CD4-positive, alpha-beta T cell (primary cell): ENCODE results near the gene BTNL9. TPM values are rescaled to one million over a fixed set of nuclear protein-coding genes. Genes with fewer than 3 reads are reported as not detected.

ENCODE experiments used
- ATAC-seq: fragments of 200-7000 bp; cut with Tn5 transposase; one replicate; pipeline ENCODE4 v1.10.0; 2022; ENCODE audit warnings: mild to moderate bottlenecking; ENCODE audit not compliant: poor library complexity
- CTCF ChIA-PET: fragments of 350-600 bp; sonication (Branson Sonifier 250); formaldehyde crosslinking; loops from one replicate; lab custom pipeline; 2021; ENCODE audit warnings: antibody characterized with exemption, inconsistent platforms; lab: Charles Lee
- POLR2A ChIA-PET: fragments of 350-600 bp; sonication (Branson Sonifier 250); formaldehyde crosslinking; loops from one replicate; lab custom pipeline; 2021; ENCODE audit warnings: antibody characterized with exemption, inconsistent platforms; lab: Charles Lee
- DNase-seq, 14 experiments: peaks; one replicate each; pipeline ENCODE4 v3.0.0-alpha.2; 2013 to 2020; ENCODE audit warnings: mixed read lengths in 2 of 14
- H3K27ac ChIP-seq, 2 donors: one replicate each; pipeline versions ENCODE4 v1.5.1 to v1.7.0; 2013; ENCODE audit warnings: low read length in 2 of 2, low read depth in 1 of 2, mild to moderate bottlenecking in 1 of 2
- H3K27me3 ChIP-seq, 2 experiments: 1 replicate in 1 of 2; 2 replicates in 1 of 2; pipeline versions ENCODE4 v1.6.1 to v1.7.0; 2013; ENCODE audit warnings: low read length in 2 of 2, control low read depth in 1 of 2, mild to moderate bottlenecking in 1 of 2, moderate library complexity in 1 of 2; ENCODE audit not compliant: insufficient read depth in 2 of 2, control insufficient read depth in 1 of 2
- H3K36me3 ChIP-seq: one replicate; pipeline ENCODE4 v1.6.1; 2013; ENCODE audit warnings: low read length, control low read depth; ENCODE audit not compliant: insufficient read depth
- H3K4me1 ChIP-seq: one replicate; pipeline ENCODE4 v1.6.1; 2013; ENCODE audit warnings: low read length, control low read depth; ENCODE audit not compliant: insufficient read depth
- H3K4me3 ChIP-seq: one replicate; pipeline ENCODE4 v1.5.1; 2013; ENCODE audit warnings: mild to moderate bottlenecking, low read length, moderate library complexity
- H3K9me3 ChIP-seq, 2 experiments: 1 replicate in 1 of 2; 2 replicates in 1 of 2; pipeline versions ENCODE4 v1.6.1 to v1.7.0; 2013; ENCODE audit warnings: low read length in 2 of 2, mild to moderate bottlenecking in 2 of 2, control low read depth in 1 of 2, moderate library complexity in 1 of 2; ENCODE audit not compliant: control insufficient read depth in 1 of 2, insufficient read depth in 1 of 2
- H3K27ac Mint-ChIP-seq: one replicate; pipeline ENCODE4 v1.8.0; 2020; ENCODE audit warnings: mixed read lengths
- H3K27me3 Mint-ChIP-seq: one replicate; pipeline ENCODE4 v1.8.0; 2021; ENCODE audit warnings: mixed read lengths
- H3K36me3 Mint-ChIP-seq: one replicate; pipeline ENCODE4 v1.8.0; 2021; ENCODE audit warnings: low read depth, mixed read lengths
- H3K4me1 Mint-ChIP-seq: one replicate; pipeline ENCODE4 v1.8.0; 2021; ENCODE audit warnings: low read depth, mixed read lengths
- H3K4me3 Mint-ChIP-seq: one replicate; pipeline ENCODE4 v1.8.0; 2020; ENCODE audit warnings: mild to moderate bottlenecking, mixed read lengths
- H3K9me3 Mint-ChIP-seq: one replicate; pipeline ENCODE4 v1.8.0; 2020; ENCODE audit warnings: mixed read lengths
- intact Hi-C, 2 experiments: fragments of 100-400 bp; cut with DNase I in 1 of 2; cut with micrococcal nuclease in 1 of 2; formaldehyde crosslinking; loops; one replicate each; pipeline versions ENCODE4 v1.15.1 to v1.9.0; 2023 to 2025; cut with DNase I, micrococcal nuclease
- total RNA-seq, 174 experiments: library from RNA in 2 of 174; stranded (reverse) in 2 of 174; gene quantifications; one replicate each; pipeline ENCODE4 v1.2.3 and lab custom pipeline; 2021 to 2026
- TF ChIP-seq, protein P1 (sequence below): fragments of 200-600 bp; IDR thresholded peaks from one replicate; pipeline ENCODE4 v1.8.0; 2022; ENCODE audit warnings: antibody characterized with exemption, mild to moderate bottlenecking

BTNL9 gene
- total RNA-seq, 2 experiments from 2014 or later = not detected

DNA sequence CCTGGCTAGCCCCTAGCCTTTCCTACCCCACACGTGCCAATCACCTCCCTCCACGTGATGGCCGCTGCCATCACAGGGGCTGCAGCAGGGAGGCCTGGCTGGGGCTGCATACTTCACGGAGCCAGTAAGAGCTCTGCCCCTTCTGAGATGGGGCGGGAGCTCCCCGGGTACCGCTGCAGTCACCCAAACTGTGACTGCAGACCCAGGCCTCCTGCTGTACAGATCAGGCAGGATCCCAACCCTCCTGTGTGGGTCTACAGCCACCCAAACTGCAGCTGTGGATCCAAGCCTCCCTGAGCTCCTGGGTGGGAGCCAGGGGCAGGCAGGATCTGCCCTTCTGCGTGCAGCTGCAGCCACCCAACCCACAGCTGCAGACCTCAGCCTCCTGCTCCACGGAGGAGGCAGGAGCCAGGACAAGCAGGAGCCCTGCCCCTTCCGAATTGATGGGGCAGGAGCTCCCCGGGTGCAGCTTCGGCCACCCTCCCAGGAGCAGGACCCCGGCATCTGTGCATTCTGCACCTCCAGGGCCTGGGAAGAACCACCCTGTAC is 3.2 kb upstream of the BTNL9 start:
- CTCF ChIA-PET = no interaction called here
- DNase-seq = no peak
- intact Hi-C loops = no loop called here
- no peak for ATAC-seq
- Histone ChIP-seq H3K4me3 (no peak overlapping the region), H3K9me3 (peaks cover 0 to 20% of the 10 kb centered on the region in 2 experiments), H3K36me3 (no peaks in the 10 kb centered on the region), H3K27ac (no peak overlapping the region), H3K4me1 (no peaks in the 10 kb centered on the region), H3K27me3 (peaks cover 5 to 14% of the 10 kb centered on the region in 2 experiments)
- Mint-ChIP-seq H3K9me3 (no peaks in the 10 kb centered on the region), H3K4me3 (no peak overlapping the region), H3K27me3 (peaks cover 29% of the 10 kb centered on the region), H3K27ac (no peak overlapping the region), H3K36me3 (no peaks in the 10 kb centered on the region), H3K4me1 (no peaks in the 10 kb centered on the region)
- POLR2A ChIA-PET = no interaction called here
- TF ChIP-seq, protein P1, sequence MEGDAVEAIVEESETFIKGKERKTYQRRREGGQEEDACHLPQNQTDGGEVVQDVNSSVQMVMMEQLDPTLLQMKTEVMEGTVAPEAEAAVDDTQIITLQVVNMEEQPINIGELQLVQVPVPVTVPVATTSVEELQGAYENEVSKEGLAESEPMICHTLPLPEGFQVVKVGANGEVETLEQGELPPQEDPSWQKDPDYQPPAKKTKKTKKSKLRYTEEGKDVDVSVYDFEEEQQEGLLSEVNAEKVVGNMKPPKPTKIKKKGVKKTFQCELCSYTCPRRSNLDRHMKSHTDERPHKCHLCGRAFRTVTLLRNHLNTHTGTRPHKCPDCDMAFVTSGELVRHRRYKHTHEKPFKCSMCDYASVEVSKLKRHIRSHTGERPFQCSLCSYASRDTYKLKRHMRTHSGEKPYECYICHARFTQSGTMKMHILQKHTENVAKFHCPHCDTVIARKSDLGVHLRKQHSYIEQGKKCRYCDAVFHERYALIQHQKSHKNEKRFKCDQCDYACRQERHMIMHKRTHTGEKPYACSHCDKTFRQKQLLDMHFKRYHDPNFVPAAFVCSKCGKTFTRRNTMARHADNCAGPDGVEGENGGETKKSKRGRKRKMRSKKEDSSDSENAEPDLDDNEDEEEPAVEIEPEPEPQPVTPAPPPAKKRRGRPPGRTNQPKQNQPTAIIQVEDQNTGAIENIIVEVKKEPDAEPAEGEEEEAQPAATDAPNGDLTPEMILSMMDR = no peak

DNA sequence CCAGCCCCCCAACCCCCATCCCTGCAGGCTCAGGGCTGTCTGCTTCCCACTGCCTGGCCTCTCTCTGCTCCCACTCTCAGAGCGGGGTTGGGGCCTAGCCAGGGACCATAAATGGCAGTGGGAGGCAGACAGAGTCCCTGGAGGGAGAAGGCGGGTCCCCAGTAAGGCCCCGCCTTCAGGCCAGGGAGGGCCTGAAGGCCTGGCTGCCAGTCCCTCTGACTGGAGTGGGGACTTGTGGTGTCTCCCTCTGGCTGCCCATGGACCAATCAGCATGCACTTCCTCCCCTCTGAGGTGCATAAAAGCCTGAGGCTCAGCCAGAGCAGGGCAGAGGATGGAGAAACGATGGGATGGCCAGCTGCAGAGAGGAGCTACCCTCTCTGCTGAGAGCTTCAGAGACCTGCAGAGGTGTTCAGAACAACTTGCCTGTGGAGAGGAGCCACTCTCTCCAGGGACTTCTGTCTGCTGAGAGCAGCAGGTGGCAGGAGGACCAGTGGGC is 2.7 kb upstream of the BTNL9 start:
- POLR2A ChIA-PET = no interaction called here
- peaks cover 34% of the 10 kb centered on the region for H3K27me3 Mint-ChIP-seq

DNA sequence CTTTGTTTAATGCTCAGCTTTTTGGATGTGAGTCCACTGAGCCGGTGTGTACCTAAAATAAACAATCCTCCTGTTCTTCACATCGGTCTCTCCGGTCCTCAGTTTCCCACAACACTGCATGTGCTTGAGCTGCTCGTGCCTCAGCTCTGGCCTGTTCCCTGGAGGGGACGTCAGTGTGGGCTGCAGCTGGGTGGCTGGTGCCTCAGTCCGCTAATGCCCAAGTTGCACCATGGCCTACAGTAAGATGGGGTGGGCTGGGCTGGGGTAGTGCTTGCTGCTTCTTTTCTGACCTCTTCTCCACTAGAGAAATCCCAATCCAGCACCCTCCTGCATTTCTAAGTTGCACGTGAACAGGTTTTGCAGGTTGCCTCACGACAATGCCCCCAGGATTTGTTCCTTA is 595 bp upstream of the BTNL9 start:
- Mint-ChIP-seq H3K27me3 (peaks cover 39% of the 10 kb centered on the region), H3K4me1 (no peaks in the 10 kb centered on the region), H3K27ac (no peak overlapping the region), H3K9me3 (no peaks in the 10 kb centered on the region), H3K36me3 (no peaks in the 10 kb centered on the region), H3K4me3 (no peak overlapping the region)
- intact Hi-C loops = no loop called here
- Histone ChIP-seq H3K27me3 (peaks cover 17 to 29% of the 10 kb centered on the region in 2 experiments), H3K4me3 (no peak overlapping the region), H3K9me3 (peaks cover 0 to 8% of the 10 kb centered on the region in 2 experiments), H3K4me1 (no peaks in the 10 kb centered on the region), H3K27ac (no peak overlapping the region), H3K36me3 (no peaks in the 10 kb centered on the region)
- DNase-seq = no peak
- ChIA-PET CTCF (no interaction called here), POLR2A (no interaction called here)
- TF ChIP-seq, protein P1 = no peak
- no peak for ATAC-seq

More for the DNA sequence above, 2.7 kb upstream of the BTNL9 start:
- Histone ChIP-seq H3K27ac (no peak overlapping the region), H3K4me3 (no peak overlapping the region), H3K27me3 (peaks cover 9 to 18% of the 10 kb centered on the region in 2 experiments), H3K4me1 (no peaks in the 10 kb centered on the region), H3K36me3 (no peaks in the 10 kb centered on the region), H3K9me3 (peaks cover 0 to 15% of the 10 kb centered on the region in 2 experiments)
- no peaks in the 10 kb centered on the region for H3K9me3 Mint-ChIP-seq
- TF ChIP-seq, protein P1 = no peak
- no peak overlapping the region for H3K27ac Mint-ChIP-seq
- no peak for DNase-seq
- no peak overlapping the region for H3K4me3 Mint-ChIP-seq
- H3K4me1 Mint-ChIP-seq = no peaks in the 10 kb centered on the region
- CTCF ChIA-PET = no interaction called here
- ATAC-seq = no peak
- no peaks in the 10 kb centered on the region for H3K36me3 Mint-ChIP-seq
- intact Hi-C loops = no loop called here
